GM19351 (cell line): ENCODE results near the gene PRMT3.
"Not testable (repeated sequence)": the region's sequence is repeated elsewhere in the genome, so short reads cannot be mapped to it uniquely, and the experiment has no call there.

Experiments used
- ATAC-seq: cut with Tn5 transposase; IDR thresholded peaks from one replicate; pipeline ENCODE4 v1.9.1; 2021; ENCODE audit warnings: mild to moderate bottlenecking, moderate library complexity; ENCODE audit not compliant: unreplicated experiment

PRMT3 gene

DNA sequence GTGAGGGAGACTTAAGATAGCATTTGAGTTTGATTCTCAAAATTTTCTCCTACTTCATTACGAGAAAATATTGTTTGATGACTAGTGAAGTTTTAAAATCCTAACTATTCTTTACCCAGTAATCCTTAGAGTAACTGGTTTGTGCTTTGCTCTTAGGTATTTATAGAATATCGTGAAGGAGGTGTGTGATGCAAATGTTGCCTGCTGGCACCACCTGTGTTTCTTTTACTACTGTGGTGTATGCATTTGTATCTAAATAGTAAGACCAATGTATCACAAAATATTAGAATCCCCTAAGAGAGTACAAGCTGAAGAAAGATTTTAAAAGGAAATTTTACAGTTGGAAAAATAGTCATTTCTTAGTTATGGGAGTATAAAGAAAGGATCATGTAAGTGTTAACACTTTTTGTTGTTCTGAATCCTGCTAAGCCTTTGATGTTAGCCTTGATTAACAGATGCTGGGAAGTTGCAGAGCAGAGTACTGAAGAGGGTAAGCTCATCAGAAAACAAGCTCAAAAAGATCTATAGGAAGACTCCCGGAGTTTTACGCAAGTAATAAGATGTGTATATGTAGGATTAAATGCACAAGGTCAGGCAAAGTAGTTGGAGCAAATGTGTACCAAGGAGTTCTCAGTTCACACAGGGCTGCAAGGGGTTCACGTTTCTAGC is 109.7 kb downstream of the PRMT3 start:
- no peak for ATAC-seq

DNA sequence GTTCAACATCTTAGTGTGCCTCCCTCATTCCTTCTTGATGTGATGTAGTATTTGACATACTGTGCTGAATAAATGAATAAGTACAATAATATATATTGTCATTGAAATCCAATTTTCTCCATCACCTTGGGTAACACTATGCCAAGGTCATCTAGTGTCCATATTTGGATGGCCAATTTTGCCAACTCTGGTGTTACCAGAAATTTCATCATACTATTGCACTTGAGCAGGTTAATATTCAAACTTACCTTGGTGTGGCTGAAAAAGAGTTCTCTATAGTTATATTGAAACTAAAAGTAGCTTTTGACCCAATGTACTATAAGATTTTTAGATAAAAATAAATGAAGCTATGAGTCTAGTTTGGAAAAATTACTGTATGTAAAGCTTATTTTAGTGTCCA is 113.7 kb downstream of the PRMT3 start:
- no peak for ATAC-seq

DNA sequence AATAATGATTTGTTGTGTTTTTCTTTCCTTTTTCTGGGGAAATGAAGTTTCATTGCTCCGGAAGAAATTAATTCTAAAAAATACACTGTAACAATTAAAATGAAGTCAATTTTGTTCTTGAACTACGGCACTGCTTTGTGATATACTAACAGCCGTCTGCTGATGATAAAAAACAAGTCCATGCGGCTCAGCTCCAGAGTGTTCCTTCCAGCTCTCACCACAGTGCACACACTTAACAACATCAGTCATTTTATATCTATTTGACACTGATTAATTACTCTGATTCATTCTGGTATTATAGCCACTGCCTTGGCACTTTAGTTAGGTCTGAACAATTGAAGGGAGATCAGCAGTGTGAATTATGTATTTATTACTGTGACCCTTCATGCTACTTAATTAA is 114.5 kb downstream of the PRMT3 start:
- no peak for ATAC-seq

DNA sequence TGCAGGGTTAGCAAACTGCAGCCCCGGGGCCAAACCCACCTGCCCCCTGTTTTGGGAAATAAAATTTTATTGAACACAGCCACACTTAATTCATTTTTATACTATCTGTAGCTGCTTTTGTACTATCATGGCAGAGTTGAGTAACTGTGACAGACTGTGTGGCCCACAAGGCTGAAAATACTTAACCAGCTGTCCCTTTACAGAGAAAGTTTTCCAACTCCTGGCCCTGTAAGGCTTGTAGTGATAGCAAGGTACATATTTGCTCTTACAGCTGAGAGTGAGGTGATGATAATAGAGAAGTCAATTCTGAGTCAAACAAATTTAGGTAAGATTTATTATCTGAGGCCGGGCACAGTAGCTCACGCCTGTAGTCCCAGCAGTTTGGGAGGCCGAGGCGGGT is 124.5 kb downstream of the PRMT3 start:
- ATAC-seq: no peak

DNA sequence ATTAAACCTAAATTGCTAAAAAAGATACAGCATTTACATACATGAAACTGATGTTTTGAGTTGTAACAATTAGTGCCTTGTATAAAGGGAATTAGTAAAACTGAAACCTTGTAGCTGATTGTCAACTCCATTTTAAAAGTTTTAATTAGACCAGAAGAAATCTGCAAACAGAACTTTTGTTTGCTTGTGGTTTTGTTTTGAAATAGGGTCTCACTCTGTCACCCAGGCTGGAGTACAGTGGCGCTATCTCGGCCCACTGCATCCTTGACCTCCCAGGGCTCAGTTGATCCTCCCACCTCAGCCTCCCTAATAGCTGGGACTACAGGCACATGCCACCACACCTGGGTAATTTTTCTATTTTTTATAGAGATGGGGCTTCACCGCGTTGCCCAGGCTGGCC is 125.4 kb downstream of the PRMT3 start:
- ATAC-seq: no peak

DNA sequence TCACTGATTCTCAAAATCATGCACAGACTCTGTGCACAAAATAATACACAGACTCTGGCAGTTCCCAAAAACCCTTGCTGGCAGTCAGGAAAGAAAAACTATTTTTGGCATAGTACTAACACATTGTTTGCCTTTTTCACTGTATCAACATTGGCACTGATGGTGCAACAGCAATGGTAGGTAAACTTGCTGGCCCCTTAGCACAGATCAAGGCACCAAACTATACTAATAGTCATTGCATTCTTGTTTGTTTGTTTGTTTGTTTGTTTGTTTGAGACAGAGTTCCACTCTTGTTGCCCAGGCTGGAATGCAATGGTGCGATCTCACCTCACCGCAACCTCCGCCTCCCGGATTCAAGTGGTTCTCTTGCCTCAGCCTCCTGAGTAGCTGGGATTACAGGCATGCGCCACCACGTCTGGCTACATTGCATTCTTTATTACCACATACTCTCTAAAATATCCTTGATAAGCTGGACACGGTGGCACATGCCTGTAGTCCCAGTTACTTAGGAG is 130.9 kb downstream of the PRMT3 start:
- ATAC-seq: no peak

DNA sequence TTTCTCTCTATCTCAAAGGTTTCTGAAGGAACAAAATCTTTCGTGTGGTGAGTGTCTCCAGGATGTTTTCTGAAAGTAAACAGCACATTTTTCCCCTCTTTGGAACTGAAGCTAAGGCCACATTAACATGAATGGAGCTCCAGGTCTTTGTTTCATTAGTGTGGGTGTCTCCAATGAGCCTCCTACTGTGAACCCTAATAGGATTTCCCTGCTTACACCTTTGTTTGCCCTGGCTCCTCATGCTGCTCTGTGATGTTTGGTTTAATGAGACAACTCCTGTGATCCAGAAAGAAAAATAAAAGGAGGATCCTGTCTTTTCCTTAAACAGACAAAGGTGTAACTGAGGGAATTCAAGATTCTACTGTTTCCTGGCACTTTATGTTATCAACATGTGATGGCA is 135.0 kb downstream of the PRMT3 start:
- ATAC-seq: no peak

DNA sequence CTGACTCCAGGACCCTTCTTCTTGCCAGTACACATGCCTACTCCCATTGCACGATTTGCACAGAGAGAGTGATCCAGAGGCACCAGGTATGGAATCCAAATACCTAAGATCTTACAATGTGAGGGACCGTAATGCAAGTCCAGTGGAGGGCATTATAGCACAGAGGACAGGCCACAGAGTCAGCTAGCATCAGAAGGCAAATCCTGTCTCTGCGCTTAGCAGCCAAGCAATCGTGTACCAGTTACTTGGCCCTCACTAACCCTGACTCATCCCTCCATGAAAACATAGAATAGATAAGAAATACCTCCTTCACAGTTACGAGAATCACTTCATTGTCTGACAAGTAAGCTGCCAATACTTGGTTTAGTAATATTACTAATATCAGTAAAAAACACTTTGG is 142.2 kb downstream of the PRMT3 start:
- ATAC-seq: no peak

DNA sequence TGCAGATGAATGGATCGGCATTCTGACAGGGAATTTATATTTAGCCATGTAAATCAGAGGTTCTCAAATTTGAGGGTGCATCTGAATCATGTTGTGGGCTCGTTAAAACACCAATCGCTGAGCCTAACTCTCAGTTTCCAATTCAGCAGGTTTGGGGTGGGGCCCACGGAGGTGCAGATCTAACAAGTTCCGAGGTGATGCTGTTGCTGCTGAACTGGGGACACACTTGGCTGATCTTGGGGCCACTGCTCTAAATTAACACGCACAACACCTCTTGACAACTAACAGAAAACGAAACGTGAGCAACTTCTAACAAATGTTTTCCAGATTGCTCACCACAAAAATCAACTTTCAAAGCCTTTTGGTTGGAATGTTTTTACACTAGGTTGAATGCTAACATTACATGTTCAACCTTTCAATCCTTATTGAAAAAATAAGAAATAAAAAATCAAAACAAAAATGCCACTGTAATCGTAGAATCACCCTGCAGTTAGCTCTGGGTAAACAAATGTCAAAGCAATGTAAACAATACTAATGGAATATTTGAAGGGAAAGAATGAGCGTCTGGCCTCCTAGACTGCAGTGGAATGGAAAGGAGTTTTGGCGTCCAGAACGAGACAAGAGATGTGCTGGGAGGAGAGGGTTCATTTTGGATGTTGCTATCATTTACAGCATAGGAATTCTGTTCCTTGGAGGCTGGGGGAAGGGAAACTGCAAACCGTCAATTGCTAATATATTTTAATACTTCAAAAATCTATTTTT is 143.6 kb downstream of the PRMT3 start:
- ATAC-seq: peak; percentile 94

DNA sequence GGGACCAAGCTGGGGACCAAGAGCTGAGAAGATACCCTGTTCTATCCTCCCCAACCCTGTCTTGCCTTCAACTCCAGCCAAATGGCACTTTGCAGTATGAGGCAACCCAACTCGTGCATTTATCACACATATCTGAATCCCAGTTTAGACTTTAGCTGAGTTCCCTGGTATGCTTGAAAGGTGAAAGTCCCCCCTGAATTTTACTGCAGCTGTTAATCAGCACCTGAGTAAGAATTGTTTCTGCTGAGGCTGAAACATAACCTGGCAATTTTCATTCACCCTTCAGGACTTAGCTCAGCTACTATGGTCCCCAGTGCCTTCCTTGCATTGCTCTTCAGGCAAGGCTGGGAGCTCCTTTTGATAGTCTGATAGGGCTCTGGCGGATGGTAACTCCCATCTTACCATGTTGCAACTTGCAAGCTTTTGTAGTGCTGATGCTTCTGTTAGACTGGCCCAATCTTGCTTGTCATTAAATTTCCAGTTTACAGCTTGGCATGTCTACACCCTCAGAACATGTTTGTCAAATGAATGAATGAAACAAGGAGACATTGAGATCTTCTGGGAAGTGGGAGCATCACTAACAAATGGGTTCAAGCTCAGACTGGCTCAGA is 147.9 kb downstream of the PRMT3 start:
- ATAC-seq: no peak

DNA sequence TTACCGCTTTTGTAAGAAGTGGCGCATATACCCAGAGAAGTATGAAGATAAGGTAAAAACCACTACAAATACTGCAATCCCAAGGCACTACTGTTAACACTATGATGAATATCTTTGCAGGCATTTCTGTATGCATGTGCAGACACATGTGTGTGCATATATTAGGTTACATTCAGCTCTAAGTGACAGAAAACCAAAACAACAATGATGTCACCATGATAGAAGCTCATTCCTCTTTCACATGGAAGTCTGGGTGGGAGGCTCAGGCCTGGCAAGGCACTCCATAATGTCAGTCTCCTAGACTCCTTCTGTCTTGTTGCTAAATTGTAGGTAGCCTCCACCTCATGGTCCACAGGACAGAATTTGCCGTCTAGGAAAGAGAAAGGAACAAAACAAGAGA is 148.8 kb downstream of the PRMT3 start:
- no peak for ATAC-seq

DNA sequence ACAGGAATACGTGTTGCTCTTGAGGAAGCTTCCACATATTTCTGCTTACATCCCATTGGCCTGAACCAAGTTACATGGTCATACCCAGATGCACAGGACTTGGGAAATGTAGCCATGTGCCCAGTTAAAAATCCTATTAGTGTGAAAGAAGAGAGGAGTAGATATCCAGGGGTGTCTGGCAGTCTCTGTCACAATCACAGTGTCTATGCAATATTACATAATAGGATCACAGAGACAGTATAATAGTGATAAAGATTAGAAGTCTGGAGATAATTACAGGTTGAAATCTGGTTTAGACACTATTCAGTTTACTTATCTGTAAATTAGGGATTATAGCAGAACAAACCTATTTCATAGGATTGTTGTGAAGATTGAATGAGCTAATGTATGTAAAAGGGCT is 149.3 kb downstream of the PRMT3 start:
- ATAC-seq: no peak

DNA sequence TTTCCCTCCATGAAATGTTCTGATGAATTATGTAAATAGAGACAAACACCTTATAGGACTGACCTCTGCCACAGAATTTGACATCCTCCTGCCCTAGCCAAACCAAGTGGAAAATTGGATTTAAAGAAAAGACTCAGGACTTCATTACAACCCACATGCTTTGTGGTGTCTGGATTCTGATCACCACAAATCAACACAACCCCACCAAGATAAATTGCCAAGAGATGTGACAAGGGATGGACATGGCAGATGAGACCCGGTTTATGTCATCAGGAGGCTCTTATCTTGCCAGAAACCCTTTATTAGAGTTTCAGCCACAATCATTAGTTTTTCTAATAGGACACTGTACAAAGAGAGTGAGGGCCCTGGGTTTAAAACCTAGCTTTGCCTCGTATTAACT is 154.0 kb downstream of the PRMT3 start:
- ATAC-seq: no peak

DNA sequence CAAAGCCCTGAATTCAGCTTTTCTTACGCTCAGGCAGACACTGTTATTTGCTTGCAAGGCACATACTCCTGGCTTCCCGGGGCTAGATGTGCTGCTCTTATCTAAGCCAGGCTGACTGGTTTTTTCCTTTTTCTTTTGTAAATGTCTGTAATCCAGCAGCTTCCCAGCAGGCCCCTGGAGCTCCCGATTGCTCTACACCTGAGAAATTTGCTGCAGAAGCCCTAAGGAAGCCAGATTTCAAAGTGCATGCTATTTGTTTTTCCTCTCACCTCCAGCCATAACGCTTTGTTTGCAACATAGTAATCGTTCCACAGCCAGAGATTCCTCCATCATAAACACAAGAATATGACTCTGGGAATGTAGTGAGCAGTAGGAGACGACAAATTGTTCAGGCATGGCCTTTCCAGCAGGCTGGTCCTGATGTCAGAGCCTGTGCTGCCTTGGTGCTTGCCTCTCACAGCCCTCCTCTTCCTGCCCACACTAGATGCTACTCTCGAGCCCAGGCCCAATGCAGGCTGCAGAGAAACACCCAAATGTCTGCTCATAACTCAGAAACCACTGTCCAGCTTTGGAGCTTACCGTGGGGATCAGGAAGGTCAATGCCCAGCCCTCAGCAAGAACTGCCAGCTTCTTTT is 157.2 kb downstream of the PRMT3 start:
- no peak for ATAC-seq

DNA sequence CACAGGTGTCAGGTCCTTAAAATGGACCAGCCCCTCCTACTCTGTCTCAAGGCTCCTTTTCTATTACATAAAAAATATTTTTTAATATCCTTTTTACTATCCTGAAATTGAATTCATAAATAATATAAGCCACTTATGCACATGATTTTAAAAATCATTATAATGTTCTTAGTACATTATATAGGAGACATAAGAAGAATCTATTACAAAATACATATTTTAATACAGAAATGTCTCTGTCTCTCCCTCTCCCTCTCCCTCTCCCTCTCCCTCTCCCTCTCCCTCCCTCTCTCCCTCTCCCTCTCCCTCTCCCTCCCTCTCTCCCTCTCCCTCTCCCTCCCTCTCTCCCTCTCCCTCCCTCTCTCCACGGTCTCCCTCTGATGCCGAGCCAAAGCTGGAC is 159.9 kb downstream of the PRMT3 start:
- no peak for ATAC-seq

DNA sequence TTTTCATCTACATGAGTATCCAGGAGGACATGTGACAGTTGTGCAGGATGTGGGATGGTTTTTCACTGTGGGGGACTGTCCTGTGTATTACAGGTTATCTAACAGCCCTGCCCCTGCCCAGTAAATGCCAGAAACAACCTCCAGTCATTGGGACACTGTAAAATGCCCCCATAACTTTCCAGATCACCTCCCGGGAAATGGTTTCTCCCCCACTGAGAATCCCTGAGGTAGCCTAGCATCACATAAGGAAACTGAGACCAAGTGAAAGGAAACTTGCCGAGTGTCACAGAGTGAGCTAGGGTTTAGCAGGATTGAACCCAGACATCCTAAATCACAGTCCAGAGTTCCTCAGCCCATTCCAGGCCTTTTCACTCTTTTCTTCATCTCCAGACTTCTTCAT is 163.6 kb downstream of the PRMT3 start:
- no peak for ATAC-seq

DNA sequence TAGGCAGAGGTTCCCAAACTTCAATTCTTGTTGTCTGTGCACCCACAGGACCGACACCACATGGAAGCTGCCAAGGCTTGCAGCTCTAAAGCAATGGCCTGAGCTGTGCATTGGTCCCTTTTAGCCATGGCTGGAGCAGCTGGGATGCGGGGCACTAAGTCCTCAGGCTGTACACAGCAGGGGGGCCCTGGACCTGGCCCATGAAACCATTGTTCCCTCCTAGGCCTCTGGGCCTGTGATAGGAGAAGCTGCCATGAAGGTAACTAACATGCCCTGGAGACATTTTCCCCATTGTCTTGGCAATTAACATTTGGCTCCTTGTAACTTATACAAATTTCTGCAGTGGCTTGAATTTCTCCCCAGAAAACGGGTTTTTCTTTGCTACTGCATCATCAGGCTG is 168.3 kb downstream of the PRMT3 start:
- no peak for ATAC-seq

DNA sequence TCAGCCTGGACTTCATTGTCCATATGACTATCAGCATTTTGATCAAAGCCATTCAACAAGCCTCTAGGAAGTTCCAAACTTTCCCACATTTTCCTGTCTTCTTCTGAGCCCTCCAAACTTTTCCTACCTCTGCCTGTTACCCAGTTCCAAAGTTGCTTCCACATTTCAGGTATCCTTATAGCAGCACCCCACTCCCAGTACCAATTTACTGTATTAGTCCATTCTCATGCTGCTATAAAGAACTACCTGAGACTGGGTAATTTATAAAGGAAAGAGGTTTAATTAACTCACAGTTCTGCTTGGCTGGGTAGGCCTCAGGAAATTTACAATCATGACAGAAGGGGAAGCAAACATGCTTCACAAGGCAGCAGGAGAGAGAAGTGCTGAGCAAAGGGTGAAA is 168.9 kb downstream of the PRMT3 start:
- not testable (repeated sequence) for ATAC-seq

DNA sequence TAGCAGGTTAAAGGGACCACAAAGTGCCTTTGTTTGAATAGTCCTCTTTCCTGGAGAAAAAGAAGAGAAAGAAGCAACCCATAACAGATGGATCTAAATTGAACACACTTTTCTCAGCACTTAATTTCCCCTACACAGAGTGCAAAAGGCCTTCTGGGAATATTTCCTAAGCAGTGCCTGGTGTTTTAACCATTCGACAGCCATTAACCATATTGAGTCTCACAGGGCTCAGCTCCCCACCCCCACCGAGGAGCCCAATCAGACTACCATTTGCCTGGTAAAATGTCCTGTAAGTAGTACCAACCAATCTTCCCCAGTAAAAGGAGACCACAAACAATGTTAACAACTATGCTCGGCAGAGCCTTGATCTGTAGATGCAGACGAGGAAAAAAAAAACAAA is 171.2 kb downstream of the PRMT3 start:
- ATAC-seq: no peak
